HG03103 (cell line): ENCODE results near the gene TYW1.
"Not testable (repeated sequence)": the region's sequence is repeated elsewhere in the genome, so short reads cannot be mapped to it uniquely, and the experiment has no call there.

Experiments
- ATAC-seq: cut with Tn5 transposase; IDR thresholded peaks from one replicate; pipeline ENCODE4 v1.9.1; 2021; ENCODE audit warnings: low read depth; ENCODE audit not compliant: unreplicated experiment

TYW1 gene, protein sequence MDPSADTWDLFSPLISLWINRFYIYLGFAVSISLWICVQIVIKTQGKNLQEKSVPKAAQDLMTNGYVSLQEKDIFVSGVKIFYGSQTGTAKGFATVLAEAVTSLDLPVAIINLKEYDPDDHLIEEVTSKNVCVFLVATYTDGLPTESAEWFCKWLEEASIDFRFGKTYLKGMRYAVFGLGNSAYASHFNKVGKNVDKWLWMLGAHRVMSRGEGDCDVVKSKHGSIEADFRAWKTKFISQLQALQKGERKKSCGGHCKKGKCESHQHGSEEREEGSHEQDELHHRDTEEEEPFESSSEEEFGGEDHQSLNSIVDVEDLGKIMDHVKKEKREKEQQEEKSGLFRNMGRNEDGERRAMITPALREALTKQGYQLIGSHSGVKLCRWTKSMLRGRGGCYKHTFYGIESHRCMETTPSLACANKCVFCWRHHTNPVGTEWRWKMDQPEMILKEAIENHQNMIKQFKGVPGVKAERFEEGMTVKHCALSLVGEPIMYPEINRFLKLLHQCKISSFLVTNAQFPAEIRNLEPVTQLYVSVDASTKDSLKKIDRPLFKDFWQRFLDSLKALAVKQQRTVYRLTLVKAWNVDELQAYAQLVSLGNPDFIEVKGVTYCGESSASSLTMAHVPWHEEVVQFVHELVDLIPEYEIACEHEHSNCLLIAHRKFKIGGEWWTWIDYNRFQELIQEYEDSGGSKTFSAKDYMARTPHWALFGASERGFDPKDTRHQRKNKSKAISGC

DNA sequence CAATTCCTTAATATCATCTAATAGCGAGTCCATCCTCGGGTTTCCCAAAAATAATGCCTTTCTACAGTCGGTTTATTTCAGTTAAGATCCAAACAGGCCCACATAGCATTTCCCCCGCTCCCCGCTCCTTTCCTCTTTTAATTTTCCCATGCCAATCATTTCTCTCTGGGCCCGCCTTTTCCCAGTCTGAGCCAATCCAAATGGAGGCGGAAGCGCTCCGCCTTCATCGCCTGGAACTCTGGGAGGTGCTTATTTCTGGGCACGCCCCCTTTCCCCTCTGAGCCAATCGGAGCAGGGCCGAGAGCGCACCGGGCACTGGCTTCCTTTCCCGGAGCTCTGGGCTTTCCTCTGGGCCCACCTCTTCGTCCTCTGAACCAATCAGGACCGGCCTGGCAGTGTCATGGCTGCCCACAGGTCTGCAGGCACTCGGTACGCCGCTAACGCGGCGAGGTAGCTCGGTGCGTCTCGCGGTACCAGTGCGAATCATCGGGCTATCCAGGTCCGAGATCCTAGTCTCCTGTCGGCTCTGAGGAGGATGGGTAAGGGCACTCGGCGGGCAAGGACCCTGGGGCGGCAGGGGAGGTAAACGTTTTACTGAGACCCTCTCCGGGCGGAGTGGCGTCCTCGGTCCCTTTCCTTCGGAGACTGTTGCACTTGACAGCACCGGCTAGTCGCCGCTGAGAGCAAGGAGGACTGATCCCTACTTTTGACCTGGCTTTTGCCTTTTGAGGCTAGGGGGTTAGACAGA, at the start of gene TYW1:
TSS of gene TYW1 (plus strand) at position 390 of the 748 bp plus-strand sequence. CDS start at position 536, 146 bp downstream.
- peak; percentile 89 for ATAC-seq

DNA sequence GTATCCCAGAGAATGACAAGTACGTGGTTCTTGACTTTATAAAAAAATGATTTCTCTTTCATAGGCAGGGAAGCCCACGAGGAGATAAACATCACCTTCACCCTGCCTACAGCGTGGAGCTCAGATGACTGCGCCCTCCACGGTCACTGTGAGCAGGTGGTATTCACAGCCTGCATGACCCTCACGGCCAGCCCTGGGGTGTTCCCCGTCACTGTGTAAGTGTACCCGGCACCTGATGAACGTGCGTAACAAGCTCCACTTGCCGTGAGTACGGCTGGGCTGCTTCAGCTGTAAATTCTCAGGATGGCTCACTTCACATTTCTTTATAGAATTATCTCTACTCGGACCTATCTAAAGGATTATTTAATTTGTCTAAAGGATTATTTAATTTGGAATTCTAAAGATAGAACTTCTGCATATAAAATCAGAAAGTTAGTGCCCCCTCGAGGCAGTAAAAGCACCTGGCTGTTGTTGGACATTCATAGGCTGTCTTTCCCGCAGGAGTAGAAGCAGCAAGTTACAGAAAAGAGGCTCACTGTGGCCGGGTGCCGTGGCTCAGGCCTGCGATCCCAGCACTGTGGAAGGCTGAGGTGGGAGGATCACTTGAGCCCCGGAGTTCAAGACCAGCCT, 48.0 kb upstream of the TYW1 start:
- no peak for ATAC-seq

DNA sequence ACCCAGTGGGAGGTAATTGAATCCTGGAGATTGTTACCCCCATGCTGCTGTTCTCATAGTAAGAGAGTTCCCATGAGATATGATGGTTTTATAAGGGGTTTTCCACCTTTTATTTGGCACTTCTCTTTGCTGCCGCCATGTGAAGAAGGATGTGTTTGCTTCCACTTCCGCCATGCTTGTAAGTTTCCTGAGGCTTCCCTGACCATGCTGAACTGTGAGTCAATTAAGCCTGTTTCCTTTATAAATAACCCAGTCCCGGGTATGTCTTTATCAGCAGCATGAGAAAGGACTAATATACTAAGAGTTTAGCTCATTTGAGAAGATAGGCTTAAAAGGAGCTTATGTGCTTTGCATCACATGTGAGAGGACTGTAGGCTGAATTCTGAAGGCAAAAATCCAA, 46.3 kb upstream of the TYW1 start:
- no peak for ATAC-seq

DNA sequence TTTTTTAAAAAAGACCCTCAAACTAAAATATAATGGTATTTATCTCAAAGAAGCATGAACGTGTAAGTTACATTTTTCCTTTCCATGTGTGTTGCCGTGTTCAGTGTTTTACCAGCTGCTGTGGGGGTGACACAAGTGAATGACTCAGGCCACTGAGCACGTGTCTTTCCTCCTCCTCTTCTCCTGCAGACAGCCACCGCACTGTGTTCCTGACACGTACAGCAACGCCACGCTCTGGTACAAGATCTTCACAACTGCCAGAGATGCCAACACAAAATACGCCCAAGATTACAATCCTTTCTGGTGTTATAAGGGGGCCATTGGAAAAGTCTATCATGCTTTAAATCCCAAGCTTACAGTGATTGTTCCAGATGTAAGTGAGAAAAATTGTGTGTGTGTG, 45.9 kb upstream of the TYW1 start:
- ATAC-seq = no peak

DNA sequence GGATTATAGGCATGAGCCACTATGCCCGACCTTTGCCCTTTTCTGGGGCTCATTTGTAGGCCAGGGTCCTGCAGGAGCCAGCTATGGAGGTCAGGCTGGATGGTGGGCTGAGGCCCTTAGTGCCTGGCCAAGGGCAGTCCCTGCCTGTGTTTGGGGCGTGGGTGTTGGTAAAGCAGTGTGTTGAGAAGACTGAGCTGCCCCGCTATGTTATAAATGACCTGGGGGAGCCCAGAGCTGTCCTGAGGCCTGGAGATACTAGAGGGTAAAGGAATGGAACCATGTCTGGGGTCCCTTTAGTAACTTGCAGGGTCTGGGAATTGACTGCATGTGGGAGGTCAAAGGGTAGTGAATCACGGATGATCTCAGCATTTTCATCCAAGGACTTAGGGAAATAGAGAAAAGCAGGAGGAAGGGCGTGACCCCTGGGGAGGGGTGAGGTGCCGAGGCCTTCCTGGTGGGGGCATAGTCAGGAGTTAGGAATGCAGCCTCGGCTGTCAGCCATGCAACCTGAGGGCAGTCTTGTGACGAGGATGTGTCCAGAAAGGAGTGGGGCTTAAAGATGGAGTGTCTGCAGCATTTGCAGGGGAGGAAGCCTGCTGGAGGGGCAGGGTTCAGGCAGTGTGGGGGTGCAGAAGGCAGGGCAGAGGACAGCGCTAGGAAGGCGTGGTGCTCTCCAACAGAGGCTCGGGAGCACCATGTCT, 44.1 kb upstream of the TYW1 start:
- ATAC-seq = no peak

DNA sequence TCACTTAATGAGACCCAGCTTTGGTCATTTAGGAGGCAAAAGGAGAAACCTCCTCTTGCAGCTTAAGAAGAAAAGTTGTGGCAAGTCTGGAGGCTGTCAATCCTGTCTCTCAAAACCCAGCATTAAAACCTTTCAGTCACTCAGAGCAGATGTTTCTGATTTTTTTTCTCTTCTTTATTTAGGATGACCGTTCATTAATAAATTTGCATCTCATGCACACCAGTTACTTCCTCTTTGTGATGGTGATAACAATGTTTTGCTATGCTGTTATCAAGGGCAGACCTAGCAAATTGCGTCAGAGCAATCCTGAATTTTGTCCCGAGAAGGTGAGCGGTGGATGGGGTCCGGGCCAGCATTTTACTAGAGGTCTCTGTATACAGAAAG, 43.6 kb upstream of the TYW1 start:
- ATAC-seq = no peak

DNA sequence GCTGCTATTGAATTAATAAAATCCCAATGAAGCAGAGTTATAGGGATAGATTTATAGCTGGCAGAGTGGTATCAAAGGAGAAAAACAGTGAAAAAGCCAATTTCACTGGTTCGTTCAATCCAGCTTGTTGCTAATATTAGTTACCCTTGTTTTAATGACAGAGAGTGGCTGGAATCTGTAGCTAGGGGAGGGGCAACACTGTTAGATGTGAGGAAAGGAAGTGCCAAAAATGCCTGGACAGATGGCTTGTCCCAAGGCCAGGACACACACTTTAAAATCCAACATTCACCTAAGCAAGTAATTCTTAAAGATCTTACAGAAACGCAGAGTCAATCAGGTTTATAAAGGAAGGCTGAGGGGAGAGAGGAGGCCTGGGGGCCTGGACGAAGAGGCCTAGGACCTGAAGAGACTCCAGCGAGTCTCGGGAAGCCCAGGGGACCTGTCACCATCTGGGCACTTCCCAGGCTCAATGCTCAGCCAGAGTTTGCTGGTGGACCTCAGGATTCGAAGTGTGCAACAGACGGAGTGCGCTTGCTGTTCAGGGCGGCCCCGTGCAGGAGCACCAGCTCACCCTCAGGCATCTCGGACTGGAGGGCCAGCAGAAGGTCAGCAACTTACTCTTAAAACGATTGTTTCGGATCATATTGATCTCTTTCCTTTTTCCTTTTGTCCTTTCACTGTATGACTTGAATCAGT, 38.9 kb upstream of the TYW1 start:
- ATAC-seq = no peak

DNA sequence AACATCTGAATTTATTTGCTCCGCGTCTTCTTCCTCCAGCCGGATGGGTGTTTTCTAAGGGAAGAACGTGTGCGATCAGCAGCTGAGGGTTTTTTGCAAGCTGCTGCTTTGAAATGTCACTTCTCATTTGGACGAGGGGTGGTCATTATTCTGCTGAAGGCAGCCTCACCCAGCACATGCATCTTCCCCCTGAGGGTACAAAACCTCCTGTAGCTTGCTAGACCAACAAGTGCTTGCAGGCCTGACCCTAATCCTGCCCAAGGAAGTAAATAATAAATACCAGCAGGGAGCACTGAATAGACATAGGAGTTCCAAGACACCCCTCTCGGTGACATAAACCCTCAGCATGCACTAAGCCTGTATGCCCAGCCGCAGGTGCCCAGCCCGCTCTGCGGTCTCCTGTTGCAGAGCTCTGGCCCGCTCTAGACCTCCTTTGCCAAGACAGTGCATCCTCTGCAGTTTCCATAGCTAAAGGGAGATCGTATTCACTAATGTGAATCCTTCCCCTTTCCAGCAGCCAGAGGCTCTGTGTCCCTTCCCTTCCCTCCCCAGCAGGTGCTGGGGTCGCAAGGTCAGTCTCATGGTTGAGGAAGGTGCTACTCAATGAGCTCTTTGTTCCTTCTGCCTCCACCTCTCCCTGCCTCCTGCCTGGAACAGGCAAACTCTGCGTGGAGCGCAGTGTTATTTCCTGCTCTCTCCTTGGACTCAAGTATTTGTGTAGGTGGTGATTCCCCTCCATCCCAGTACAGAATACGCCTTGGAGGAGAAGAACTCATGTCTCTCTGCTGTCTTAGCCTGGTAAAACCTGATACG, 37.9 kb upstream of the TYW1 start:
- ATAC-seq = no peak

DNA sequence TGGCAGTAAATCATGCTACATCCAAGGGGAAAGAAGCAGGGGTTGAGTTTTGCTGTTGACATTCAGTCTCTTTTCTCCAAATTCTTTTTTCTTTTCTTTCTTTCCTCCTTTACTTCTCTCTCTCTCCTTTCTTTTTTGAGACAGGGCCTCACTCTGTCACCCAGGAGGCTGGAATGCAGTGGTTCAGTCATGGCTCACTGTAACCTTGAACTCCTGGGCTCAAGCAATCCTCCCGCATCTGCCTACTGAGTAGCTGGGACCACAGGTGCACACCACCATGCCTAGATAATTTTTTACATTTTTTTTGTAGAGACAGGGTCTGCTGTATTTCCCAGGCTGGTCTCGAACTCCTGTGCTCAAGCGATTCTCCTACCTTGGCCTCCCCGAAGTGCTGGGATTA, 36.4 kb upstream of the TYW1 start:
- no peak for ATAC-seq

DNA sequence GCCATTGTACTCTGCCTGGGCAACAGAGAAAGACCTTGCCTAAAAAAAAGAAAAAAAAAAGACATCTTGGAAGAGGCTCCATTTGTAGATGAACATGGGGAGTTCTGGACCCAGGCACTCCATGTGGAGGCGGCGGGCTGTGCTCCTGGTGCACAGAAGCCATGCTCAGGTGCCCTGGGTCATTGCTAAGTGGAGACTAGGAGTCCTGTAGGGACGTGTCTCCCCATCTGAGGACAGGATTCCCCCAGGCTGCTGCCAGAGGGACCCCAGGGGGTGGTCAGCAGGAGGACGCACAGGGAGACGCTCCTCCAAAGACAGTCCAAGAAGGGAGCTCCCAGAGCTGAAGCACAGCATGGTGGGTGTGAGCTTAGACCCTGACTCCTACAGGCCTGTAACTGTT, 35.5 kb upstream of the TYW1 start:
- ATAC-seq = no peak

DNA sequence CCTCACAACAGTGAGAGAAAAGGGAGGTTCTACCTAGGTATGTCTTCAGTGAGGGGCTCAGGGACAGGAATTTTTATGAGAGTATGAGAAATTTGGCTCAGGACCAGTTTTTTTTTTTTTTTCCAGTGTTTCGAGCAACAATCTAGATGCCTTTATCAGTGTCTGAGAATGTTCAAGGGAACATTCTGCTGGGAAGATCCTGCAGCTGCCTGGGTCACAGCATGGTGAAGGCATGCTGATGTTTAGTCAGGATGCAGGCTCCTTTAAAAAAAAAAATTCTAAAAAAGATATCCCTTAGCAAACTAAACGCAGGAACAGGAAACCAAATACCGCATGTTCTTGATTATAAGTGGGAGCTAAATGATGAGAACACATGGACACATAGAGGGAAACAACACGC, 32.2 kb upstream of the TYW1 start:
- no peak for ATAC-seq

DNA sequence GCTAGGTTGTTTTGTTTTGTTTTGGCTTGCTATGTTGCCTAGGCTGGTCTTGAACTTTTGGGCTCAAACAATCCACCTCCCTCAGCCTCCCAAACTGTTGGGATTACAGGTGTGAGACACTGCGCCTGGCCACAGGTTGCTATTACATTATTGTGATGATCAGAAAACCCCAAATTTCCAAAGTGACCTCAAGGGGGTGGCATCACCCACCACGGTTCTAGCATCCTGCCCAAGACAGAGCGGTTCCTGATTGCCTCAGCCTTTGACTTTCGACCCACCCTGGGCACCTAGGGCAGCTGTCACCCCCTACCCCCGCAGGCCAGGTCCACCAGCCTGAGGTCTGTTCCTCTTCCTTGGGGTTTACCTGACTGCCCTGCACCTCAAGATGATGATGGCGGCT, 29.6 kb upstream of the TYW1 start:
- no peak for ATAC-seq

DNA sequence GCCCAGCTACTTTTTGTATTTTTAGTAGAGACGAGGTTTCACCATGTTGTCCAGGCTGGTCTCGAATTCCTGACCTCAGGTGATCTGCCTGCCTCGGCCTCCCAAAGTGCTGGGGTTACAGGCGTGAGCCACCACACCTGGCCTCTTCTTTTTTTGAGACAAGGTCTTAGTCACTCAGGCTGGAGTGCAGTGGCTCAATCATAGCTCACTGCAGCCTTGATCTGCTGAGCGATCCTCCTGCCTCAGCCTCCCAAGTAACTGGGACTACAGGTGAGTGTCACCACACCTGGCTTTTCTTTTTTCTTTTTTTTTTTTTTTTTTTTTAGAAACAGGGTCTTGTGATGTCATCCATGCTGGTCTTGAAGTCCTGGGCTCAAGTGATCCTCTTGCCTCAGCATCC, 27.6 kb upstream of the TYW1 start:
- ATAC-seq = not testable (repeated sequence)

DNA sequence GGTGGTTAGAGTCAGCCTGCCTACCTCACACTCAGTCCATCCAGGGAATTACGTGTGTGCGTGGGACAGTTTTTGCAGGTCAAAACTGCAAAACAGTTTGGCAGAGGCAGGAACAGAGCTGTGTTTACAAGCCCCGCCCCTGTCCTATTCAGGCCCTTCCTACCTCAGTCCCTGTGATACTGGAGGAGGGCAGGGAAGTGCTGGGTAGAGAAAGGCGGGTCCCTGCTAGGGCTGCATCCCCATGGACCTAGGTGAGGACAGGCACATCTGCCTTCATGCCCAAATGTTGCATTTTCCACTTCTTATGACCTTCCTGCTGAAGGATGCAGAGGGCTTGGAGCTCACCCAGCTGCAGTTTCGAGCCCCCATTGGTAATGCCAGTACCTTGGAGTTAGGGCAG, 26.3 kb upstream of the TYW1 start:
- no peak for ATAC-seq

DNA sequence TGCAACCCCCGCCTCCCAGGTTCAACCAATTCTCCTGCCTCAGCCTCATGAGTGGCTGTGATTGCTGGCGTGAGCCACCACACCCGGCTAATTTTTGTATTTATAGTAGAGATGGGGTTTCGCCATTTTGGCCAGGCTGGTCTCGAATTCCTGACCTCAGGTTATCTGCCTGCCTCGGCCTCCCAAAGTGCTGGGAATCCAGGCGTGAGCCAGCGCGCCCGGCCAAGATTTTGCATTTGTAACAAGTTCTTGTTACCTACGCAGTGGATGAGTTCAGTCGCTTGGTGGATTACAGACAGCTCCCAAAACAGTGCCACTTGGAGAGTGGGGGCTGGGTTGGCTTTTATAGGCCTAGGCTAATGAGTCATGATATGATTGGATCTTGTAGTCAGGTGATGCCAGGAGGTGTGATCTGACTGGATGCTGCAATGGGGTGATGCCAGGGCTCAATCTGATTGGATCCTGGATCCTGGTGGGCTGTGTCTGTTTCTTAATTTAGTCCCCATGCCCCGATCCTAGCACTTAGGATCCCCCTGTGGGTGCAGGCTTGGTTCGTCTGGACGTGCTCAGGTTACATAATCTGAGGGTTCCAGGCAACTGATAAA, 21.5 kb upstream of the TYW1 start:
- no peak for ATAC-seq

DNA sequence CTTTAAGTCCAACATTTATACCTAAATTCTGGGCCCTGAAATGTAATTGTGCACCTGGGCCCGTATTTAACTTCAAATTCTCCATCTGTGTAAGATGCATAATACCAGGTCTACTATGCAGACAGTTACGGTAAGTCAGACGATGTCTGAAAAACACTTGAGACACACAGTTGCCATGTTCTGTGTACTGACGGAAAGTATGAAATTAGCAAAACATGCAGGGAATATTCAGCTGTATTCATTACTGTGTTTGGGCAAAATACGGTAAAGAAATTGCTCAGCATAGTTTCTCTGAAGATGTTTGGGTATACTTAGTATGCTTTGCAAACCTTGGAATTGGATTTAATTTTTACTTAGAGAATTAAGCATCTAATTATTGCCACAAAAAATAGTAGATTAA, 18.3 kb upstream of the TYW1 start:
- ATAC-seq = not testable (repeated sequence)

DNA sequence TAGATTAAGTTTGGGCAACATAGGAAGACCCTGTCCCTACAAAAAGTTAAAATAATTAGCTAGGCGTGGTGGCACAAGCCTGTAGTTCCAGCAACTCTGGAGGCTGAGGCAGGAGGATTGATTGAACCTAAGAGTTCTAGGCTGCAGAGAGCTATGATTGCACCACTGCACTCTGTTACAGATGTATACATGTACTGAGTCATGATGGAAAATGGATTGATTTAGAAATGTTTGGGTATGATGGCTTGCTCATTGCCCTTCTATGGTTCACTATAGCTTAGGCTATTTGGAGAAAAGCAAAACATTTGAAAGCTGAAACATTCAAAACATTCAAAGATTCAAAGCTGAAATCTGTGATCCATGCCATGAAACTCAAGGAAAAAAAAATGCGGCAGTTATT, 17.6 kb upstream of the TYW1 start:
- not testable (repeated sequence) for ATAC-seq

DNA sequence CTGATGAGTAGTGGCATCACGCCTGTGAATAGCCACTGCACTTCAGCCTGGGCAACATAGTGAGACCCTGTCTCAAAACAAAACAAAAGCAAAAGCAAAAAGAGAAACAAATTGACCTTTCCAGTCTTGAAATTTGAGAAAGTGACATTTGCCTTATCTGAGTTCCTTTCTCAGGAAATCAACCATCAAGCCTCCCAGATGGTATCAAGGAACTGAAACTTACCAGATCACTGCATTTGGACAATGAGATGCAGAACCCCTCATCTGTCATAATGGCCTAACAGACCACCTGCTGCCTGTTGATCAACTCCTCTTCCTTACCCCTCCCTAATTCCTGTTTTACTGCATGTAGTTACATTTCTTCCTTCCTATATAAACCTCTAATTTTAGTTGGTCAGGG, 16.3 kb upstream of the TYW1 start:
- ATAC-seq = not testable (repeated sequence)
